ENCODE data around the gene NLGN4Y. TPM values are rescaled to one million over a fixed set of nuclear protein-coding genes. Genes with fewer than 3 reads are reported as not detected.

The NLGN4Y gene
- total RNA-seq = 16.5 TPM in 1 of 2 replicates, not detected in the other

GRCh38 chrY:14524272-14525231 is at the start of gene NLGN4Y:
Gene NLGN4Y, plus strand, starts transcription at chrY:14524529. Its CDS starts 97,591 bp downstream, at chrY:14622120.

Measured in placental pericyte (primary cell).